ENCODE data around the gene ZNF416.

DNA sequence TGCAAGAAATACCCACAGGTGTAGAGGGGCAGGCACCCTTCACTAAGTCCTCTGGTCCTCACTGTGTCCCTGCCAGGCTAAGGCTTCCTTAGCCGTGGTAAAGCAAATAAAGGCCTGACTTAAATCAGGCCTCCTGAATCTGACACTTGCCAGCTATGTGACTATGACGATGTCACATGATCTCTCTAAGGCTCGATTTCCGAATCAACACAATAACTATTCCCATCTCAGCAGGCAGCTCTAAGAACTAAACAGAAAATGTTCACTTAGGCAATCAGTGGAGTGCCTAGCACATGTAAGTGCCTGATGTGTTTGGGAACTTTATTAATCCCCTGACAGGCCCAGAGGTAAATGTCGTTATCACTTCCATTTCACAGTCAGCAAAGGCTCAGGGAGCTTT is 21.1 kb downstream of the ZNF416 start:
- TF ChIP-seq CTCF (conservative IDR thresholded peaks at IDR 0.05 in 1 of 2, IDR thresholded peaks at IDR 0.05 in 1 of 2; ENCODE audit: low read depth in 1 of 2, low read length in 2 of 2) (no peak), EZH2 (IDR thresholded peaks at IDR 0.05; ENCODE audit: low read length, missing control alignments) (no peak)
